HG03565 (cell line): ENCODE data around the gene ELAVL1.
"Not testable (repeated sequence)": the region's sequence is repeated elsewhere in the genome, so short reads cannot be mapped to it uniquely, and the experiment has no call there.

ENCODE experiments used
- ATAC-seq: cut with Tn5 transposase; IDR thresholded peaks from one replicate; pipeline ENCODE4 v1.9.1; 2021; ENCODE audit warnings: mild to moderate bottlenecking, moderate library complexity; ENCODE audit not compliant: unreplicated experiment

Gene ELAVL1

DNA sequence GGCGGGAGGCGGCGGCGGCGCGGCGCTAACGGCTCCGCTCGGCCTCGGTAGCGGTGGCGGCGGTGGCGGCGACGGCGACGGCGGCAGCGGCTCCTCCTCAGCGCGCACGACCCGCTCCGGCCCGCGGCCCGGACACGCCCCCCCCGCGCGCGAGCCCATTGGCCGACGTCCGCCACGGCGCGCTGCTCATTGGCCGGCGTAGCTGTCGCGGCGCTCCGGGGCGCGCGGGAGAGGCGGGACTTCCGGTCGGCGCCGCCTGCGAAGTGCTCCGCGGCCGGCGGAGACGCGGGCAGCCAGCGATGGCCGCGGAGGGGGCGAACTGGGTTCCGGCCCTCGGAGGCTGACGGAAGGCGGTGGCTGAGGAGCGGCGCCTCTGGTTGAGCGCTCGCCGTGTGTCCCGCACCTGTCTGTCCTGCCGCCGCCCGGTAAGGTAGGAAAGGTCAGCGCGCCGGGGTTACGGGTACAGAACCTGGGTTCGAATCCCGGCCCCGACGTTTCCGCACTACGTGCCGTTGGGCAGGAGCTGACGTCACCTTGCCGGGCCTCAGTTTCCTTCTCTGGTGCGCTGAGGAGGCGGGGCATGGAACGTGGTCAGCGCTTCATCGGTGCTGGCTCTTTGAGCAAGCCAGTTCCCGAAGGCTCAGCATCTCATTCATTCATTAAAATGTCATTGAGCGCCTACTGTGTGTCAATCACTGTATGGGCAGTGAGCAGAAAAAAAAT lies at the start of gene ELAVL1:
Gene ELAVL1 (minus strand): TSS at position 108 of the 723 bp plus-strand sequence. CDS start 13,826 bp downstream, outside the sequence.
- ATAC-seq, result peak; percentile 48

DNA sequence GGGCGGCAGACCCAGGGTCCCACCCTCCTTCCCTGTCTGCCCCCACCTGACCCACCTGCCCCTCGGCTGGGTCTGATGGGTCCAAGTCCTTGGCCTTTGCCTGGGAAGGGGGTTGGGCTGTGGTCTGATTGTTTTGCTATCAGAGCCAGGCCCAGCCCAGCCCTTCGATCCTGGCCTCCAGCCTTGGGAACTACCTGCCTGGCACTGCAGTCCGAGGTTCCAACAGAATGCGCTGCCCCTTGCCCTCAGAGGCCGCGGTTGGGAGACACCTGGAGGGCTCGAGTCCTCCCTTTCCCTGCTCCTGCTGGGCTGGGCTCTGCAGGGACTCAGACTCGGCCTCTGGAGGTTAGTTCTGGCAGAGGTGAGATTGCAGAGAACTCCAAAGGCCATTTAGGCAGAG lies 48.7 kb upstream of the ELAVL1 start:
- ATAC-seq, result no peak

DNA sequence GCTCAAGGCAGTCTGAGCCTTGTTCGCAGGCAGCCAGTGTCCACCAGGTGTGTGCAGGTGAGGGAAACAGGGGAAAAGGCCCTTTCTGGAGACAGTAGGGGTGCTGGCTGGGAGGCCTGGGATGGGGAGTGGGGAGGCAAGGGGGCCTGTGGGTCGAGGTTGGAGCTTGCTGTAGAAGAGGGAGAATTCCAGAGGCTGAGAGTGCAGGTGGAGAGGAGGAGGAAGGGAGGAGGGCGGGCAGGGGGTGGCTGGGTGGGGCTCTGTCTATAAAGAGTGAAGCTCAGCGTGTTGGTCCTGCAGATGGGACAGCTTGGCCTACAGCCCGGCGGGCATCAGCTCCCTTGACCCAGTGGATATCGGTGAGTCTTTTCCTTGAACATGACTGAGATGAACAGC lies 47.0 kb upstream of the ELAVL1 start, which contains the start of gene CCL25:
Gene CCL25 (plus strand): TSS at position 297 of the 396 bp plus-strand sequence. CDS start 290 bp downstream, outside the sequence.
- no peak for ATAC-seq

DNA sequence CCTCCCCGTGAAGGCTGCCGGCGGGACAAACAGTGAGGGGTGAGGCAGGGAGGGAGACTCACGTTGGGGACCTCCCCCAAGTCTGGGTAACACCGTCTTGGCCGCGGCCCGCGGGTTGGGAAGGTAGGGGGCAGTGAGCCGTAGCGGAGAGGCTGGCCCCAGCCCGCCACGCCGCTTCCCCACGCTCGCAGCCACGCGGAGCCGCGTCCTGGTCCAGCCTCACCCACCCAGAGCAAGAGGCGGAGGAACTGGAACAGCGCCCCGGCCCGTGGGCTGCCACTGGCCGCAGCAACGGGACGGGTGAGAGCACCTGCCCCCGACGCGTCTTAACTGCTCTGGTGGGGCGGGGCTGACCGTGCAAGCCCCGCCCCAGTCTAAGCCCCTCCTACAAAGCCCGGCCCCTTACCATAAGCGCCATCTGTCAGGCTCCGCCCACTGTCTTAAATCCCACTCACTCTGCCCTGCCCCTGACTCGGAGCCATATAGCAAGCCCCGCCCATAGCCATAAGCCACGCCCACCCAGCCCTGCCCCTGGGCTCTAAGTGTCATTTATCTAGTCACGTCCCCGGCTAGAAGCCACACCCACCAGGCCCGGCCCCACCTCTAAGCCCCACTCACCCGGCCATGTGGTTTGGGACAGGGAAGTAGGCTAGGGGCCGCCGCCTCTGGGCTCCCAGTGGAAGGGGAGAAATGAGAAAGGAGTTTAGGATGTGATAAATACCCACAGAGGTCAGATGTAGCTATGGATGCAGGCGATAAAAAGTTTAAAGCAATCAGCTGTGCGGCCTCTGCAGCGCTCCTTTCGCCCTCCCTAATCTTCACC lies 45.0 kb upstream of the ELAVL1 start:
- ATAC-seq, result no peak

DNA sequence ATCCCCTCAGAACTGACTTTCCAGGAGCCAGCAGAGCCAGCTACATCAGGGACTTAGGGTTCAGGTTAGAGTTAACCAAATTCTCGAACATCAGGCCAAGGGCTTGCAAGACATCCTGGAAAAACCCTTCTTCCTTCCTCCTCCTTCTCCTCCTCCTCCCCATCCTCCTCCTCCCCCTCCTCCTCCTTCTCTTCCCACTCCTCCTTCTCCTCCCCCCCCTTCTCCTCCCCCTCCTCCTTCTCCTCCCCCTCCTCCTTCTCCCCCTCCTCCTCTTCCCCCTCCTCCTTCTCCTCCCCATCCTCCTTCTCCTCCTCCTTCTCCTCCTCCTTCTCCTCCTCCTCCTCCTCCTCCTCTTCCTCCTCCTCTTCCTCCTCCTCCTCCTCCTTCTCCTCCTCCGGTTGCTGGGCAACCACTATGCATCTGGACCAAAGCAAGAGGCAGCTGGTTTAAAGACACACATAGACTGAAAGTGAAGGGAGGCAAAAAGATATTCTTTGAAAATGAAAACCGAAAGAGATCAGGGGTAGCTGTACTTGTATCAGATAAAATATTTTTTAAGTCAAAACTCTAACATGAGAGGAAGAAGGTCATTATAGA lies 41.2 kb upstream of the ELAVL1 start:
- no peak for ATAC-seq

DNA sequence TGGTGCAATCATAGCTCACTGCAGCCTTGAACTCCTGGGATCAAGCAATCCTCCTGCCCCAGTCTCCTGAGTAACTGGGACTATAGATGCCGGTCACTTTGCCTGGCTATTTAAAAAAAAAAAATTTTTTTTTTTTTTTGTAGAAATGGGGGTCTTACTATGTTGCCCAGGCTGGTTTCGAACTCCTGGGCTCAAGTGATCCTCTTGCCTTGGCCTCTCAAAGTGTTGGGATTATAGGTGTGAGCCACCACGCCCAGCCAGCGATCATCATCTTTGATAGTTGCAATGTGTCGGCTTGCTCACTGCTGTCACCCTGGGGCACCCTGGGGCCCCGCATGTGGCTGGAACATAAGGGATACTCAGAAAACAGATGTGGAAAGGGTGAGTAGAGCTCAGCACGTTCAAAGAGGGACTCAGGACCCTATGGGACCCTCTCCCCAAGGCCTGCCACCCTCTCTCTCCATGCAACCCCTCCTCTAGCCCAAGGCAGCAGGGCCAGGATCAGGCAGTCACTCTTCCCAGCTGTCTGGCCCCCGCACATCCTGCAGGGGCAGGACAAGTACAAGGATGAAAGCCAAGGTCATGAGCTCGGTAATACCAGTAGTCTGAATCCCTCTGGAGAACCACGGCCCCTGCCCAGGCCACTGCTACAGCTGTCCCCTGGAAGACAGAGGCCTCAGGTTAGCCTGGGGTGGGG lies 40.6 kb upstream of the ELAVL1 start:
- no peak for ATAC-seq

DNA sequence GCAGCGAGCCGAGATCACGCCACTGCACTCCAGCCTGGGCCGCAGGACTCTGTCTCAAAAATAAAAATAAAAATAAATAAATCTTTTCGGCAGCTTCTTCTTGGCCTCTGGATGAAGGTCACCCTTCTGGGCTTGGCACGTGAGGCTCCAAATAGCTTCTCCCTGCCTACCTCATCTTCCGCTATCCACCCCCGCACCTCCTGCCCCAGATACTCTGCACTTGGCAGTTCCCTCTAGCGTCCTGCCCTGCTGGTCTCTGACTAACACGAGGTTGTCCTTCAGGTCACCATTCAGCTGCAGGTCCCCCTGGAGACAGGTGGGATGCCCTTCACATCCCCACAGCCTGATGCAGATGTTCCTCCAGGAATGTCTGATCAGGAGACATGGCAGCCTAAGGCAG lies 38.6 kb upstream of the ELAVL1 start:
- no peak for ATAC-seq

DNA sequence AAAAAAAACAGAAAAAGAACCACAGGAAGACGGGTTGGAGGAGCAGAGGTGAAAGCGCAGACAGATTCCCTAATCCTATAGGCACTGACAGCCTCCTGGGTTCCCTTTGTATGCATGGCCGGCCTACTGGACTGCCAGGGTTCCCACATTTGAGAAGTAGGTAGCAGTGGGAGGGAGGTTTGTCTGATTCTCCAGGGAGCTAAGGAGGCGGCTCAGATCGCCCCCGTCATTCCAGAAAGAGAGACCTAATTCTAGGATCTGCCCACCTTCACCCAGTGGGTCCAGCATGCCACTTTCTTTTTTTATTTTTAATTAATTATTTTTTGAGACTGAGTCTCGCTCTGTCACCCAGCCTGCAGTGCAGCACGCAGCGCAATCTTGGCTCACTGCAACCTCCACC lies 37.5 kb upstream of the ELAVL1 start:
- ATAC-seq, result no peak

DNA sequence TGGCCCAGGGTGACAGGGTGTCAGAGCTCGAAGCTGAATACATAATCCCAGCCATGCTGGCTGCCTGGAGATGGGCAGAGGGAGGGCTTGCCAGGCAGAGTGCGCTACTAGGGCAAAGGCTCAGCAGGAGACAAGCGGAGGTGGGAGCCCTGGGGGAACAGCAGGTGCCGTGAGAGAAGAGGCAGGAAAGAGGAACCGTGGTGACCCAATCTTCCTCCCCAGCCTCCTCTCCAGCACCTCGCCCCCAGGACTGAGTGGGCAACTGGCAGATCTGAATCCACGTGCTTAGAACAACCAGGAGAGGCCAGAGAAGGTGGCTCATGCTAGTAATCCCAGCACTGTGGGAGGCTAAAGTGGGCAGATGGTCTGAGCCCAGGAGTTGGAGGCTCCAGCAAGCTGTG lies 36.1 kb upstream of the ELAVL1 start:
- ATAC-seq, result no peak

DNA sequence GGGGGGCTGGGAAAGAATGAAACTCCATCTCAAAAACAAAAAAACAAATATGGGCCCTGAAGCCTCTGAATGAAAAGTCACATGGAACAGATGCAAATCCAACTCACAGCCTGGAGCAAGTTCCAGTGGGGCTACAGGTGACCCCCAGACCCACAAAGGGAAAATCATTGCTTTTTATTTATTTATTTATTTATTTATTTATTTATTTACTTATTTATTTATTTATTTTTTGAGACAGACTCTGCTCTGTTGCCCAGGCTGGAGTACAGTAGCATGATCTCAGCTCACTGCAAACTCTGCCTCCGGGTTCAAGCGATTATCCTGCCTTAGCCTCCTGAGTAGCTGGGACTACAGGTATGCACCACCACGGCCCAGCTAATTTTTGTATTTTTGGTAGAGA lies 33.8 kb upstream of the ELAVL1 start:
- ATAC-seq, result no peak

DNA sequence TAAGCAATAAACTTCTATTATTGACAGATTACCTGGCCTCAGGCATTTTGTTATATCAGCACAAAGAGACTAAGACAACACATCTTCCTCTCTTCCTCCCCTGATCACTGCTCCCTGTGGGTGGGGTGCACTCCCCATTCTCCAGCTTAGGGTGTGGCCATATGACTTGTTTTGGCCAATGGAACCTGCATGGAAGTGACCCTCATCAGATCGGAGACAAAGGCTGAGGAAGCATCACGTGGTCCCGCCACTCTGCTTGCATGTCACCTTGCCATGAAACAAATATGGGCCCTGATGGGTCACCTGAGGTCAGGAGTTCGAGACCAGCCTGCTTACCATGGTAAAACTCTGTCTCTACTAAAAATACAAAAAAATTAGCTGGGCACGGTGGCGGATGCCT lies 33.4 kb upstream of the ELAVL1 start:
- no peak for ATAC-seq

DNA sequence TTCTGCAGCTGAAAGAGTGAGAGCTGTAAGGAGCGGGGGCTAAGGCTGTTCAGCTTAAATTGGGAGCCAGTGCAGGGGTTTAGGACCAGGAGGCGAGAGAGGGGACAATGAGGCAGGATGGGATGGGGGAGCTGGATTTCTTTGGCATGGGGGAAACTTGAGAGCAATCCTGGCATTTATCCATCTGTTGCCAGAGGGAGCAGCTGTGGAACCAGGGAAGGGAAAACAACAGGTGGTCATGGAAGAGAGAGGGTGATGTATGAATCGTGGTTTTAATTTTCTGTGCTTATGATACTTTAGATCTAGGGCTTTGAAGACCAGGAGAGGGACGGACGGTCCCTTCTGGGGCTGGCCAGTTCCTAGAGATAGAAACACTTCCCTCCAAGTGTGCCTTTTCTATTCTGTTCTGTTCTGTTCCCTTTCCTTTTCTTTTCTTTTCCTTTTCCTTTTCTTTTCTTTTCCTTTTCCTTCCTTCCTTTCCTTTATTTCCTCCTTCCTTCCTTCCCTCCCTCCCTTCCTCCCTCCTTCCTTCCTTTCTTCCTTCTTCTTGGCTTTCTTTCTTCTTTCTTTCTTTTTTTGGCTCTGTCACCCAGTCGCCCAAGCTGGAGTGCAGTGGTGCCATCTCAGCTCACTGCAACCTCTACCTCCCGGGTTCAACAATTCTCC lies 31.1 kb upstream of the ELAVL1 start:
- no peak for ATAC-seq

DNA sequence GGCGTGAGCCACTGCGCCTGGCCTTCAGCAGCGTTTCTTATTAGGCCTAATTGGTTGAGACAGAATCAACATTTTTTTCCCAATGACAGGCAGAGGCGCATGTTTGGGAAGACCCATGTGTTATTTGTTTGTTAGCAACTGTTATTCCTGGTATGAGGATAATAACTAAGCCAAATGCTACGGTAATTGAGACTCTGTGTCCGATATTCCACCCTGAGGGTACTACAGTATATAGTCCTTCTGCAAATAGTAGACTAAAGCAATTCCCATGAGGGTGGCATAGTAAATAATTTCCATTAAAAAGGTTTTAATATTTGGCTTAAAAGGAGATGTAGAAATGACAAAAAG lies 28.7 kb upstream of the ELAVL1 start:
- ATAC-seq, result no peak

DNA sequence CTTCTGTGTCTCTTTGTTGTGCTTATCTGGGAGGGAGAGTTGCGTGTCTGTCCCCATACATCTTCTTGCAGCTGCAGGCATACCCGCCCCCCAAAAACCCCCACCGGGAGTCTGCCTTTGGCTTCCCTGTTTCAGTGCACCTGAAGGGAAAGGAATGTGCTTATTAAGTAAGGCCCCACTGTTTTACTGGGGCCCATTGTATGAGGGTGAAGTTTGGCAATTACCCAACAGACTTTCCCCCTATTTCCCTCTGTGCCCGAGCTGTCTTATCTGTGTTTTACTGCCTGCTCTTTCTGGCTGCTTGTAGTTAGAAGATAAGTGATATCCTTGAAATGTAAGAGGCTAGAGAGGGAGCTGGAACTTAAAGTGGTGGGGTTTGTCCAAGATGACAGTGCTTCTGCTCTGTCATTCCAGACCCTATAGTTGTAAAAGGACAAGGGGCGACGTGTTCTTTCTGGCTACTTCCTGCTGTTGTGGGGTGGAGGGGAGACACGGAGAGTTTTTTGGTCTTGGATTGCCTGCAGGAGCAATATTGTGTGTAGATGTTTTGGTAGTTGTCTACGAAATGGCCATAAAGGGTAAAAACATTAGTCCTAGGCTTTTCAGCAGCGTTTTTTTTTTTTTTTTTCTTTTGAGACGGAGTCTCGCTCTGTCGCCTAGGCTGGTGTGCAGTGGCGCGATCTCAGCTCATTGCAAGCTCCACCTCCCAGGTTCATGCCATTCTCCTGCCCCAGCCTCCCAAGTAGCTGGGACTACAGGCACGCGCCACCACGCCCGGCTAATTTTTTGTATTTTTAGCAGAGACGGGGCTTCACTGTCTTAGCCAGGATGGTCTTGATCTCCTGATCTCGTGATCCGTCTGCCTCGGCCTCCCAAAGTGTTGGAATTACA lies 28.1 kb upstream of the ELAVL1 start:
- not testable (repeated sequence) for ATAC-seq

DNA sequence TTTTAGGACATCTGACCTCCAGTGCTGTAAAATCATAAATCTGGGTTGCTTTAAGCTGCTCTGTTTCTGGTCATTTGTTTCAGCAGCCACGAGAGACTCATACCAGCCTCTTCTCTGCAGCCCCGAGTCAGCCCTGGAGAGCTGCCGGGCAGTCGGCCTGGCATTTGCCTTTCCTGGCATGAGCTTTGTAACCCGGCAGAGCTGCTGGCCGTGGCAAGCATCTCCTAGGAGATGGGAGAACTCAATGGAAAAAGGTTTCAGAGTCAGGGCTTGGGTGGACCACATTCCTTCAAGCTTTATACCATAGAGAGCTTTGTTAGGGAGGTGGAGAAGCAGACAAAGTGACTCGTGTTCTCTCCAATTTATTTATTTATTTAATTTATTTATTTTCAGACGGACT lies 25.5 kb upstream of the ELAVL1 start:
- ATAC-seq, result no peak

DNA sequence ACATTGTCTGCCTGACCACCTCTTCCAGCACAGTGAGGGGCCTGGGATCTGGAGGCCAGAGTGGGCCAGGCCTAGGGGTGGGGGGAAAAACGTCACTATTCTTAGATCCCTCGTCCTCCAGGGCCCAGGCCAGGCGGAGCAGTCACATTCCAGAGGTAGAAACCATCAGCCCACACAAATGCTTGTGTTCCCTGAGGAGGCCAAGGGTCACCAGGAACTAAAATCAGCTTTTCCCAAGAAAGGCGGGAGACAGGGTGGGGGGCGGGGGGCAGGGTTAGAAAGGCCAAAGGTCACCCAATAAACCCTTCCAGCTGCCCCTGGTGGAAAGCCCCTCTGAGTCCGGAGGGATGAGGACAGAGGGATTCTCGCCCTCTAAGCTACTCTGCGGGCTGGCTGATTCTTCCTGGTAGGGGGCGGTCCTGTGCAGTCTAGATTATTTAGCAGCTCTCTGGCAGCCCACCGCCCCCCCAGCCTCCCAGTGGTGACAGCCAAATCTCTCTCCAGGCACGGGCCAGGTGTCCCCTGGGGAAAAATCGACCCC lies 23.6 kb upstream of the ELAVL1 start:
- no peak for ATAC-seq

DNA sequence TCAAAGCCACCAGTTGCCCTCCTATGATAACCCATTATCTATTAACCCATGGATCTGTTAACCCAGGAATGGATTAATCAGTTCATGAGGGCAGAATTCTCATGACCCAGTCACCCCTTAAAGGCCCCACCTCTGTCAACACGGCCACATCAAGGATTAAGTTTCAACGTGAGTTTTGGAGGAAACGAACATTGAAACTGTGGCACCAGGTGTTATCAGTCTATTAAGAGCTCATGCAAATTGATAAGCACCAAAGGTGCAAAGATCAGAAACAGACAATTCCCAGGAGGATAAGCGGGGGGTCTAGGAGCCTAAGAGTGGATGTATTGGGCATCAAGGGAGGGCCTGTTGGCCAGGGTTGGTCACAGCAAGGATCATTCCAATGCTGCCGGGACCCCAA lies 19.9 kb upstream of the ELAVL1 start:
- no peak for ATAC-seq

DNA sequence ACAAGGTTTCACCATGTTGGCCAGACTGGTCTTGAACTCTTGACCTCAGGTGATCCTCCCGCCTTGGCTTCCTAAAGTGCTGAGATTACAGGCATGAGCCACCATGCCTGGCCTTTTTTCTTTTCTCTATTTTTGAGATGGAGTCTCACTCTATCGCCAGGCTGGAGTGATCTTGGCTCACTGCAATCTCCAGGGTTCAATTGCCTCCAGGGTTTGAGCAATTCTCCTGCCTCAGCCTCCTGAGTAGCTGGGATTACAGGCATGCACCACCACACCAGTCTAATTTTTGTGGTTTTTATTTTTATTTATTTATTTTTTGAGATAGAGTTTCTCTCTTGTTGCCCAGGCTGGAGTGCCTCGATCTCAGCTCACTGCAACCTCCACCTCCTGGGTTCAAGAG lies 18.8 kb upstream of the ELAVL1 start:
- not testable (repeated sequence) for ATAC-seq

DNA sequence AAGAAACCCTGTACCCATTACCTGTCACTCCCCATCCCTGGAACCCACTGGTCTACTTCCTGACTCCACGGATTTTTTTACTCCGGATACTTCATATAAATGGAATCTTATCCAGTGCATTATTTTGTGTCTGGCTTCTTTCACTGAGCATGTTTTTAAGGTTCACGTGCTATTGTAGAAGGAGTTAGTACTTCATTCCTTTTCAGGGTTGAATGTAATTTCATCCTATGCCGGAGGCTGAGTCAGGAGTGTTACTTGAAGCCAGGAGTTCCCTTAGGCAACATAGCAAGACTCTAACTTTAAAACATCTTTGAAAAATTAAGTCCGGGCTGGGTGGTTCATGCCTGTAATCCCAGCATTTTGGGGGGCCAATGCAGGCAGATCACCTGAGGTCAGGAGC lies 17.9 kb upstream of the ELAVL1 start:
- no peak for ATAC-seq

DNA sequence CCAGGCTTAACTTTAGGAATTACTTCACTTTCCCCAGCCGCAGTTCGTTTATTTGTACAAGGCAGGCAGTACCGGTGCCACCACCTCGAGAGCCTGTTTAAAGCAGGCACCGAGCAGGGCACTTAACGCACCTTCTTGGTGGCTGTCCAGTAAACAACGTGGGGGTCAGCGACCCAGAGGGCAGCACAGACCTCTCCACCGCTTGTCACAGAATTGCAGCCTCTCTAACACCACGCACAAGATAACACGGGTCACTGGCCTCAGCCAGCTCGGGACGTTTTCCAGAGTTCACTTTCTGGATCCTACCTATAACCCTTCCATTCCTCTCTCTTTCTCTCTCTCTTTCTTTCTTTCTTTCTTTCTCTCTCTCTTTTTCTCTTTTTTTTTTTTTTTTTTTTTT lies 16.8 kb upstream of the ELAVL1 start:
- ATAC-seq, result no peak
